K562 (cell line): ENCODE measurements around the gene LEAP2.

Experiments used
- CTCF ChIP-seq, 3 experiments: IDR thresholded peaks in 2 of 3; conservative IDR thresholded peaks in 1 of 3; 2 replicates each; pipeline ENCODE4 v1.5.1; 2011 to 2012; ENCODE audit warnings: low read length in 3 of 3, mild to moderate bottlenecking in 3 of 3, control low read depth in 2 of 3, improper control_type of control experiment in 1 of 3, inconsistent platforms in 1 of 3, low read depth in 1 of 3, mixed read lengths in 1 of 3, moderate library complexity in 1 of 3; ENCODE audit not compliant: insufficient read depth in 2 of 3
- NFIC ChIP-seq: fragments of 450-650 bp; IDR thresholded peaks from 2 replicates; pipeline ENCODE4 v1.6.1; 2017; ENCODE audit warnings: mild to moderate bottlenecking, inconsistent platforms
- NFYB ChIP-seq: IDR thresholded peaks from 2 replicates; pipeline ENCODE4 v1.6.1; 2011; ENCODE audit warnings: mild to moderate bottlenecking, moderate library complexity; ENCODE audit not compliant: insufficient read length; ENCODE audit errors: extremely low read depth
- POLR2A ChIP-seq: fragments of 450-650 bp; conservative IDR thresholded peaks from 2 replicates; pipeline ENCODE4 v1.6.1; 2016
- ZNF174 ChIP-seq: fragments of 250-450 bp; sonication (Bioruptor Pico); IDR thresholded peaks from 2 replicates; pipeline ENCODE4 v1.4.0; 2020; ENCODE audit warnings: mild to moderate bottlenecking
- TF ChIP-seq, protein P1 (sequence below): fragments of 250-450 bp; sonication (Bioruptor Pico); IDR thresholded peaks from 2 replicates; pipeline ENCODE4 v1.8.0; 2021; ENCODE audit warnings: moderate library complexity, mild to moderate bottlenecking, inconsistent platforms

DNA sequence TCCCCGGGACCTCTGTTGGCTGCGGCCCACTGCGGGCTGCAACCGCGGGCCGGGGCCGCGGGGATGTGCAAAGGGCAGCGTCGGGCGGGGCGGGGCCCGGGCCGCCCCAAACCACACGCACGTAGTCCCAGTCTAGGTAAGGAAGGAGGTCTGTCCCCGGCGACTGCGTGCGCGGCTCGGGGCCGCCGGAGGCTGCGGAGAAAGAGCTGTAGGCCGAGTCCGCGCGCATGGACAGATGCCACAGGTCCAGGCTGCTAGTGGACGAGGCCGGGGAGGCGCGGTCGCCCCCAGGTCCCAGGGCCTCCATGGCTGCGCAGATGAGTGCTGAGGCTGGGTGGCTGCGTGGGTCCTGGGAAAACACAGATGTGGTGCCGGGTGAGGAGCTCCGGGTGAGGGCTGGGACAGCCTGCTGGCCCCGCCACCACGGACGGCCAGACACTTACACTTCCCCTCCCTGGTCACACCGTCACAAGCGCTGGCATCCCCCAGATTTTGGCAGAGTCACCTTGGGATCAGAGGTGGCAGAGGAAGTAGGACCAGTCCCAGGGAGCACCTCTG is 47.6 kb upstream of the LEAP2 start:
- TF ChIP-seq CTCF (IDR thresholded peaks at IDR 0.05 in 2 of 3, conservative IDR thresholded peaks at IDR 0.05 in 1 of 3; ENCODE audit: insufficient read depth in 2 of 3, low read depth in 1 of 3, low read length in 3 of 3) (no peak), POLR2A (no peak), ZNF174 (no peak), NFIC (no peak), NFYB (no peak)
- TF ChIP-seq, protein P1, sequence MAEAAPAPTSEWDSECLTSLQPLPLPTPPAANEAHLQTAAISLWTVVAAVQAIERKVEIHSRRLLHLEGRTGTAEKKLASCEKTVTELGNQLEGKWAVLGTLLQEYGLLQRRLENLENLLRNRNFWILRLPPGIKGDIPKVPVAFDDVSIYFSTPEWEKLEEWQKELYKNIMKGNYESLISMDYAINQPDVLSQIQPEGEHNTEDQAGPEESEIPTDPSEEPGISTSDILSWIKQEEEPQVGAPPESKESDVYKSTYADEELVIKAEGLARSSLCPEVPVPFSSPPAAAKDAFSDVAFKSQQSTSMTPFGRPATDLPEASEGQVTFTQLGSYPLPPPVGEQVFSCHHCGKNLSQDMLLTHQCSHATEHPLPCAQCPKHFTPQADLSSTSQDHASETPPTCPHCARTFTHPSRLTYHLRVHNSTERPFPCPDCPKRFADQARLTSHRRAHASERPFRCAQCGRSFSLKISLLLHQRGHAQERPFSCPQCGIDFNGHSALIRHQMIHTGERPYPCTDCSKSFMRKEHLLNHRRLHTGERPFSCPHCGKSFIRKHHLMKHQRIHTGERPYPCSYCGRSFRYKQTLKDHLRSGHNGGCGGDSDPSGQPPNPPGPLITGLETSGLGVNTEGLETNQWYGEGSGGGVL, result no peak
